ENCODE data around the gene TMTC2. TPM values are rescaled to one million over a fixed set of nuclear protein-coding genes. Genes with fewer than 3 reads are reported as not detected.

Gene TMTC2
- total and polyA plus RNA-seq, 2 experiments from 2014 or later, result 1.5 to 12.0 TPM

DNA sequence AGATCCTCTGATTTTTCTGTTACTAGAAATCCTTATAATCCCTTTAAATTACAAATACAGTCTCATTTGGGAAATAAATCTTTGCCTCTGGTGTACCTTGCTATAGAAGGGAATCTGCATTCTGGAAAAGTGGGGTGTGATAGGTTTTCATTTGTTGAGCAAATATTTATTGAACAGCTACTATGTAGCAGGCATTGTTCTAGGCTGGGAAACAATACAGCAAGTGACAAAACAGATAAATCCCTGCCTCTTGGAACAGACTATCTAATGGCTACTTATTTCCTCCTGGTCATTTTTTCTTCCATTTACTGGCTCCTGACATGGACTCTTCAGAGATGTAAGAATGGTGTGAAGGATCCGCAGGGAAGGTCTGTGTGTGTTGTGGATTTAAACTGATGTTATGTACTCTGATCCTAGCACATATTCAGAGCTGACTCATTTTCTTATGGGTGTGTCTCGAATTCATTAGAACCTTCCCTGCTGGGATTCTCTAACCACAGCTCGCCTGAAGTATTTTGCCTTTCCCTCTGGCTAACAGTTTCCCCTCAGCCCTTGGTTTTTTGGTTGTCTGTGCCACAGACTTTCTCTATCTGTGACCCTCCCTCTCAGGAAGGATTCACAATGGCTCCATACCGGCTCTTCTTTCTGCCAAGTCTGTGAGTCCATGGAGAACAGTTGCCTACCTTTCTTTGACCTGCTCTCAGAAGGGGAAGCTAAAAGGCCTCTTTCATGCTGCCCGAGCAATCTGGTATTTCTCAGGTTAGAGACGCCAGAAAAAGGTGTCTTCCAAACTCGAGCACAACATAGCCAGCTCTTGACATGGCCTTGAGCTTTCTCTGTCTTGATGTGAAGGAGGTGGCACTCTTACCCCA lies 53.7 kb downstream of the TMTC2 start:
- WGBS (ENCODE audit: low lambda C conversion rate, missing lambda C conversion rate), result 80% methylated on average over 7 of the region's 7 CpGs
- Histone ChIP-seq H3K4me3 (no peak overlapping the region), H3K27ac (no peak overlapping the region), H3K4me2 (no peak overlapping the region), H3K79me2 (no peaks in the 10 kb centered on the region), H3K27me3 (no peaks in the 10 kb centered on the region), H3K9me3 (ENCODE audit: low read depth) (no peaks in the 10 kb centered on the region), H4K20me1 (ENCODE audit: insufficient read depth, poor library complexity, severe bottlenecking) (no peaks in the 10 kb centered on the region), H2AFZ (no peak overlapping the region), H3K36me3 (replicated peaks; ENCODE audit: insufficient read depth, low read depth) (no peaks in the 10 kb centered on the region), H3K9me2 (replicated peaks; ENCODE audit: insufficient read depth) (no peaks in the 10 kb centered on the region), H3K4me1 (ENCODE audit: insufficient read depth) (no peaks in the 10 kb centered on the region)
- no peak for DNase-seq (ENCODE audit: low spot score)
- no peak for TF ChIP-seq CTCF (IDR thresholded peaks at IDR 0.05; ENCODE audit: poor library complexity)

GRCh38 chr12:82745063-82745674 lies 58.5 kb downstream of the TMTC2 start:
- Histone ChIP-seq H2AFZ (no peak overlapping the region), H3K4me3 (no peak overlapping the region), H3K9me2 (replicated peaks; ENCODE audit: insufficient read depth) (no peaks in the 10 kb centered on the region), H3K4me2 (no peak overlapping the region), H3K4me1 (ENCODE audit: insufficient read depth) (no peaks in the 10 kb centered on the region), H3K79me2 (no peaks in the 10 kb centered on the region), H3K27ac (no peak overlapping the region), H3K27me3 (no peaks in the 10 kb centered on the region), H3K36me3 (replicated peaks; ENCODE audit: insufficient read depth, low read depth) (no peaks in the 10 kb centered on the region), H4K20me1 (ENCODE audit: insufficient read depth, poor library complexity, severe bottlenecking) (no peaks in the 10 kb centered on the region), H3K9me3 (ENCODE audit: low read depth) (no peaks in the 10 kb centered on the region)
- DNase-seq (ENCODE audit: low spot score), result no peak
- no peak for TF ChIP-seq EZH2phosphoT487 (IDR thresholded peaks at IDR 0.05; ENCODE audit: low read depth, severe bottlenecking, unreplicated experiment)
- WGBS (ENCODE audit: low lambda C conversion rate, missing lambda C conversion rate), result 33% methylated on average over 4 of the region's 4 CpGs

GRCh38 chr12:82745807-82746206 lies 59.1 kb downstream of the TMTC2 start:
- Histone ChIP-seq H3K4me3 (no peak overlapping the region), H3K9me2 (replicated peaks; ENCODE audit: insufficient read depth) (no peaks in the 10 kb centered on the region), H3K4me1 (ENCODE audit: insufficient read depth) (no peaks in the 10 kb centered on the region), H3K27ac (no peak overlapping the region), H3K36me3 (replicated peaks; ENCODE audit: insufficient read depth, low read depth) (no peaks in the 10 kb centered on the region), H3K9me3 (ENCODE audit: low read depth) (no peaks in the 10 kb centered on the region), H3K27me3 (no peaks in the 10 kb centered on the region), H3K79me2 (no peaks in the 10 kb centered on the region), H3K4me2 (no peak overlapping the region), H2AFZ (no peak overlapping the region), H4K20me1 (ENCODE audit: insufficient read depth, poor library complexity, severe bottlenecking) (no peaks in the 10 kb centered on the region)
- no peak for DNase-seq (ENCODE audit: low spot score)
- WGBS (ENCODE audit: low lambda C conversion rate, missing lambda C conversion rate), result 60% methylated on average over 4 of the region's 4 CpGs
- TF ChIP-seq CTCF (IDR thresholded peaks at IDR 0.05; ENCODE audit: poor library complexity), result no peak
- no peak for TF ChIP-seq EZH2phosphoT487 (IDR thresholded peaks at IDR 0.05; ENCODE audit: low read depth, severe bottlenecking, unreplicated experiment)
- no peak for TF ChIP-seq EZH2 (IDR thresholded peaks at IDR 0.05; ENCODE audit: borderline replicate concordance)

GRCh38 chr12:82746668-82747067 lies 60.0 kb downstream of the TMTC2 start:
- no peak for DNase-seq (ENCODE audit: low spot score)
- Histone ChIP-seq H4K20me1 (ENCODE audit: insufficient read depth, poor library complexity, severe bottlenecking) (no peaks in the 10 kb centered on the region), H3K4me1 (ENCODE audit: insufficient read depth) (no peaks in the 10 kb centered on the region), H2AFZ (no peak overlapping the region), H3K27ac (no peak overlapping the region), H3K9me2 (replicated peaks; ENCODE audit: insufficient read depth) (no peaks in the 10 kb centered on the region), H3K36me3 (replicated peaks; ENCODE audit: insufficient read depth, low read depth) (no peaks in the 10 kb centered on the region), H3K4me3 (no peak overlapping the region), H3K9me3 (ENCODE audit: low read depth) (no peaks in the 10 kb centered on the region), H3K27me3 (no peaks in the 10 kb centered on the region), H3K4me2 (no peak overlapping the region), H3K79me2 (no peaks in the 10 kb centered on the region)
- 79% methylated on average over 2 of the region's 2 CpGs for WGBS (ENCODE audit: low lambda C conversion rate, missing lambda C conversion rate)
- TF ChIP-seq CTCF (IDR thresholded peaks at IDR 0.05; ENCODE audit: poor library complexity) (no peak), EZH2phosphoT487 (IDR thresholded peaks at IDR 0.05; ENCODE audit: low read depth, severe bottlenecking, unreplicated experiment) (no peak), EZH2 (IDR thresholded peaks at IDR 0.05; ENCODE audit: borderline replicate concordance) (no peak)

All from hepatocyte (in vitro differentiated cells).